ENCODE results near the gene HSPB6. TPM values are rescaled to one million over a fixed set of nuclear protein-coding genes. Genes with fewer than 3 reads are reported as not detected.

Gene HSPB6
- total RNA-seq, 1 experiment from 2014 or later: 0.93 TPM

DNA sequence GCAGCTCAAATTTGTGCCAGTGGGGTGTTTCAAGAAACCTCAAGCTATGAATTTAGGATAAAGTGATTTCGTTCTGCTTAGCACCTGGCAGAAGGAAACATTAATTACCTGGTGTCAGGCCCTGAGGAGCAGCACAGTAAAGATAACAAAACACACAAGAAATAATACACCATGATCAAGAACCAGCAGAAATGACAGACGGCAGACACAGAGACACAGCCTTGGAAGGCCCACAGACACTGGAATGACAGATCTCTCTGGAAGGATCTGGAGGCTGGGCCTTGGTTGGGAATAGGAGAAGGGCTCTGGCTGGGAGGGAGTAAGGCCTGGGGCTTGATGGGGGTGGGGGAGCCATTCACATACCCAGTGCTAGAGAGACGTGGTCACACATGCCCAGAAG, 45.0 kb upstream of the HSPB6 start:
- ChIA-PET POLR2A (no interaction called here), CTCF (no interaction called here), RAD21 (ENCODE audit: low non-redundant PET in 1 of 2, low total read pairs in 2 of 2, uncharacterized antibody in 2 of 2, unreplicated experiment in 2 of 2) (no interaction called here)
- H3K9me3 ChIP-seq (ENCODE audit: control insufficient read depth in 1 of 2, insufficient read depth in 1 of 2, low read depth in 1 of 2, low read length in 2 of 2): no peaks in the 10 kb centered on the region
- no peak overlapping the region for H2AFZ ChIP-seq (ENCODE audit: low read depth, low read length, poor library complexity, severe bottlenecking)
- TF ChIP-seq POLR2AphosphoS5 (IDR thresholded peaks at IDR 0.05; ENCODE audit: low read depth, low read length) (no peak), ELF1 (IDR thresholded peaks at IDR 0.05; ENCODE audit: borderline replicate concordance, low read depth) (no peak), POLR2A (IDR thresholded peaks at IDR 0.05; ENCODE audit: borderline replicate concordance, extremely low read depth, insufficient read depth, insufficient read length) (no peak), ZFX (IDR thresholded peaks at IDR 0.05) (no peak), SRF (IDR thresholded peaks at IDR 0.05; ENCODE audit: low read depth) (no peak), YY1 (IDR thresholded peaks at IDR 0.05; ENCODE audit: extremely low read depth, insufficient replicate concordance, low read depth, low read length) (no peak), EZH2phosphoT487 (IDR thresholded peaks at IDR 0.05; ENCODE audit: borderline replicate concordance) (no peak), SP1 (IDR thresholded peaks at IDR 0.05; ENCODE audit: low read depth) (no peak), SIN3A (IDR thresholded peaks at IDR 0.05; ENCODE audit: low read depth) (no peak), TCF7L2 (IDR thresholded peaks at IDR 0.05; ENCODE audit: borderline replicate concordance, extremely low read depth, insufficient read depth, insufficient read length) (no peak), FOSL1 (IDR thresholded peaks at IDR 0.05; ENCODE audit: low read depth) (no peak), JUND (IDR thresholded peaks at IDR 0.05) (no peak), CEBPB (IDR thresholded peaks at IDR 0.05; ENCODE audit: low read depth) (no peak), EZH2 (IDR thresholded peaks at IDR 0.05) (no peak), EGR1 (IDR thresholded peaks at IDR 0.05; ENCODE audit: low read depth) (no peak), RAD21 (IDR thresholded peaks at IDR 0.05; ENCODE audit: low read depth) (no peak)
- TF ChIP-seq, protein P1, sequence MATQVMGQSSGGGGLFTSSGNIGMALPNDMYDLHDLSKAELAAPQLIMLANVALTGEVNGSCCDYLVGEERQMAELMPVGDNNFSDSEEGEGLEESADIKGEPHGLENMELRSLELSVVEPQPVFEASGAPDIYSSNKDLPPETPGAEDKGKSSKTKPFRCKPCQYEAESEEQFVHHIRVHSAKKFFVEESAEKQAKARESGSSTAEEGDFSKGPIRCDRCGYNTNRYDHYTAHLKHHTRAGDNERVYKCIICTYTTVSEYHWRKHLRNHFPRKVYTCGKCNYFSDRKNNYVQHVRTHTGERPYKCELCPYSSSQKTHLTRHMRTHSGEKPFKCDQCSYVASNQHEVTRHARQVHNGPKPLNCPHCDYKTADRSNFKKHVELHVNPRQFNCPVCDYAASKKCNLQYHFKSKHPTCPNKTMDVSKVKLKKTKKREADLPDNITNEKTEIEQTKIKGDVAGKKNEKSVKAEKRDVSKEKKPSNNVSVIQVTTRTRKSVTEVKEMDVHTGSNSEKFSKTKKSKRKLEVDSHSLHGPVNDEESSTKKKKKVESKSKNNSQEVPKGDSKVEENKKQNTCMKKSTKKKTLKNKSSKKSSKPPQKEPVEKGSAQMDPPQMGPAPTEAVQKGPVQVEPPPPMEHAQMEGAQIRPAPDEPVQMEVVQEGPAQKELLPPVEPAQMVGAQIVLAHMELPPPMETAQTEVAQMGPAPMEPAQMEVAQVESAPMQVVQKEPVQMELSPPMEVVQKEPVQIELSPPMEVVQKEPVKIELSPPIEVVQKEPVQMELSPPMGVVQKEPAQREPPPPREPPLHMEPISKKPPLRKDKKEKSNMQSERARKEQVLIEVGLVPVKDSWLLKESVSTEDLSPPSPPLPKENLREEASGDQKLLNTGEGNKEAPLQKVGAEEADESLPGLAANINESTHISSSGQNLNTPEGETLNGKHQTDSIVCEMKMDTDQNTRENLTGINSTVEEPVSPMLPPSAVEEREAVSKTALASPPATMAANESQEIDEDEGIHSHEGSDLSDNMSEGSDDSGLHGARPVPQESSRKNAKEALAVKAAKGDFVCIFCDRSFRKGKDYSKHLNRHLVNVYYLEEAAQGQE (IDR thresholded peaks at IDR 0.05; ENCODE audit: low read depth): no peak
- TF ChIP-seq, protein P2, sequence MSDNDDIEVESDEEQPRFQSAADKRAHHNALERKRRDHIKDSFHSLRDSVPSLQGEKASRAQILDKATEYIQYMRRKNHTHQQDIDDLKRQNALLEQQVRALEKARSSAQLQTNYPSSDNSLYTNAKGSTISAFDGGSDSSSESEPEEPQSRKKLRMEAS (IDR thresholded peaks at IDR 0.05): no peak
- TF ChIP-seq, protein P3, sequence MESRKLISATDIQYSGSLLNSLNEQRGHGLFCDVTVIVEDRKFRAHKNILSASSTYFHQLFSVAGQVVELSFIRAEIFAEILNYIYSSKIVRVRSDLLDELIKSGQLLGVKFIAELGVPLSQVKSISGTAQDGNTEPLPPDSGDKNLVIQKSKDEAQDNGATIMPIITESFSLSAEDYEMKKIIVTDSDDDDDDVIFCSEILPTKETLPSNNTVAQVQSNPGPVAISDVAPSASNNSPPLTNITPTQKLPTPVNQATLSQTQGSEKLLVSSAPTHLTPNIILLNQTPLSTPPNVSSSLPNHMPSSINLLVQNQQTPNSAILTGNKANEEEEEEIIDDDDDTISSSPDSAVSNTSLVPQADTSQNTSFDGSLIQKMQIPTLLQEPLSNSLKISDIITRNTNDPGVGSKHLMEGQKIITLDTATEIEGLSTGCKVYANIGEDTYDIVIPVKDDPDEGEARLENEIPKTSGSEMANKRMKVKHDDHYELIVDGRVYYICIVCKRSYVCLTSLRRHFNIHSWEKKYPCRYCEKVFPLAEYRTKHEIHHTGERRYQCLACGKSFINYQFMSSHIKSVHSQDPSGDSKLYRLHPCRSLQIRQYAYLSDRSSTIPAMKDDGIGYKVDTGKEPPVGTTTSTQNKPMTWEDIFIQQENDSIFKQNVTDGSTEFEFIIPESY (IDR thresholded peaks at IDR 0.05; ENCODE audit: extremely low read depth, insufficient replicate concordance, low read length): no peak
- H3K27me3 ChIP-seq (ENCODE audit: insufficient read depth, low read length): no peaks in the 10 kb centered on the region
- BruUV-seq (replicated peaks): no TSS peak
- no peak overlapping the region for H3K27ac ChIP-seq (ENCODE audit: low read depth, low read length)
- DNase-seq (ENCODE audit: low read depth, low spot score): no peak
- H3K9ac ChIP-seq (ENCODE audit: low read length): no peak overlapping the region
- no peaks in the 10 kb centered on the region for H3K9me2 ChIP-seq (ENCODE audit: insufficient read depth)
- intact Hi-C loops (cut with micrococcal nuclease): no loop called here
- H3K4me1 ChIP-seq (ENCODE audit: control insufficient read depth in 1 of 2, insufficient read depth in 2 of 2, low read length in 2 of 2): no peaks in the 10 kb centered on the region
- H3K4me2 ChIP-seq (ENCODE audit: low read length): no peak overlapping the region
- no peak overlapping the region for H3K4me3 ChIP-seq (replicated peaks in 1 of 2; ENCODE audit: low read depth in 1 of 2, low read length in 2 of 2)
- ATAC-seq: no peak
- no peaks in the 10 kb centered on the region for H4K20me1 ChIP-seq (ENCODE audit: insufficient read depth)
- H3K36me3 ChIP-seq (ENCODE audit: control insufficient read depth in 1 of 2, insufficient read depth in 2 of 2, low read length in 2 of 2): no peaks in the 10 kb centered on the region
- no peaks in the 10 kb centered on the region for H3K79me2 ChIP-seq (ENCODE audit: insufficient read depth, low read length)
